Fibroblast of the aortic adventitia (primary cell): ENCODE data around the gene STK24. TPM values are rescaled to one million over a fixed set of nuclear protein-coding genes. Genes with fewer than 3 reads are reported as not detected.
A peak's percentile ranks its signal among the peaks of the same experiment; 100 is the strongest.

Experiments
- DNase-seq: peaks from one replicate; pipeline ENCODE4 v3.0.0-alpha.2; 2010; ENCODE audit warnings: low read depth
- H3K4me3 ChIP-seq: 2 replicates; pipeline ENCODE4 v1.5.1; 2011; ENCODE audit warnings: low read depth, mild to moderate bottlenecking, control low read depth, low read length, moderate library complexity
- CTCF ChIP-seq: IDR thresholded peaks from 2 replicates; pipeline ENCODE4 v1.5.1; 2011; ENCODE audit warnings: mild to moderate bottlenecking, low read length, control low read depth, inconsistent platforms; ENCODE audit not compliant: insufficient read depth
- total RNA-seq: library from RNA; depleted of rRNA; stranded (reverse); fragments of >200 nt; gene quantifications from 2 replicates; pipeline ENCODE4 v1.2.3, GENCODE V29; 2012; ENCODE audit warnings: low replicate concordance

Gene STK24
- total RNA-seq, 1 donor, result 64.0 TPM

DNA sequence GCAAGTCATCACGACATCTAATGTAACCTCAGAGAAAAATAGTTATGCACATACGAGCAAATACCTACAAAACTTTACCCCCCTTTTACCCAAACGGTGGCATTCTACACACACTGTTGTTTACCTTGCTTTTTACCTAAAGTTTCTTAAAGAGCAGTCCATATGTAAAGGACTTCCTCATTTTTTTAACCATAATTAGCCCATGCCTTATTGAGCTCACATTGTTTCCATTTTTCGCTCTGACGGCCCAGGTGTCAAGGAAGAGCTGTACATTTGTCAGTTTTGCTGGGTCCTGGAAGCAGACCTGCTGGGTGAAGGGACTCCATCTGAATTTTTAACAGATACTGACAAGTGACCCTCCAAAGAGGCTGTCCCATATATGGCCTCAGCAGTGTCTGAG is 89.4 kb downstream of the STK24 start:
- no peak overlapping the region for H3K4me3 ChIP-seq
- DNase-seq, result no peak
- TF ChIP-seq CTCF, result no peak

DNA sequence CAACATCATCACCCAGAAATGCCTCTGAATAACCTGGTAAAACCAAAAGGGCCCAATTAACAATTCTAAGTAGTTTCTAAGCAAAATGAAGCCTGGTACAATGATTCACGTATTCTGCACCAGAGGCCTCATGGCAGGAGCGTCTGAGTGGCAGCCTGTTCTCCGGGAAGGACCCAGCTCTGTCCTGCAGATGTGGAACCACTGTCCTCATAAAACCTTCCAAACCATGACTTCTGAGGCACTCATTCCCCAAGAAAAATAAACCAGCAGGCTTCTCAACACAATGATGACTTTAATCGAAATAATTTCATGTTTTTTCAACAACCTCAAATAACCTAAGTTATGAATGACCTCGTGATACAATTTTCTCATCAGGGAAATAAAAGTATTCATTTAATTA is 89.9 kb downstream of the STK24 start:
- no peak for TF ChIP-seq CTCF
- DNase-seq, result no peak
- H3K4me3 ChIP-seq, result no peak overlapping the region

- no peak for DNase-seq
- no peak for TF ChIP-seq CTCF
- H3K4me3 ChIP-seq, result no peak overlapping the region
These were observed 90.5 kb downstream of the STK24 start for GRCh38 chr13:98486412-98486811.

- no peak overlapping the region for H3K4me3 ChIP-seq
- TF ChIP-seq CTCF, result no peak
- no peak for DNase-seq
These were observed 91.3 kb downstream of the STK24 start for GRCh38 chr13:98485561-98485960.

DNA sequence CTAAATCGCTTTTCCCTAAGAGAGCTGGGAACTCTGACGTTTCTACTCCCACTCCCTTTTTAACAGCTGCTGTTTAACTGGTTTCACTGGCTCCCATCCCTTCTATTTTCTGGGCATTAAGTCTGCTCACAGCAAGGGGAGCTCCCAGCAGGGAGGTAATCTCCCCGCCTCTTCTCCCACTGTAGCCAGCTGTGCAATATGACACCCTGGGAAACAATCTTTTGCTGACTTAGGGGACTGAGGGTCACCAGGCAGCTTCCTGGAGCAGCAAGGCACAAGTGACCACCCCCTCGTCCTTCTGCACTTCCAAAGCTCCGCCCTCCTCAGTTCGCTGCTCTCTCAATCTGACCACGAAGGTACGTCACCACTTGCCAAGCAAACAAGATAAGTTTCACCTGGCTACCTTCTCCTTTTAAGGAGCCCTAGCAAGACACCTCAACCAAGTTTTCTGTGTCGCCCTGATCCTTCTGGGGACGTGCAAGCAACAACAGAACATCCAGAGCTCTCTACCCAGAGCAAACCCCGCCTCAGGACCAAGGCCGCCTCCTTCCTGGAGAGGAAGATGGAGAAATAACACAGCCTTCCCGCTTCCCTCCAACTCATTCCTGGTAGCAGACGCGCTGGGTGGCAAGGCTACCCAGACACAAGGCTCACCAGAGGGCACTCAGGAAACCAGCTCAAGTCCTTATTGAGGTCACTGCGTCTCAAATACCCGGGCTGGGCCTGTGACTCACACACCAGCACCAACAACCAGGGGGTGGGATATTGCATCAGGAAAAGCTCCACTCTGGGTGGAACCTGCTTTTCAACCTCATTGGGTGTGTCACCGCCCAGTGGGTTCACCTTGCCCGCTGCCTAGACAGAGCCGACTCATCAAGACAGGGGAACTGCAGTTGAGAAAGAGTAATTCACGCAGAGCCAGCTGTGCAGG is 92.4 kb downstream of the STK24 start:
- peak; percentile 90 for DNase-seq
- peak; percentile 11 for TF ChIP-seq CTCF
- peak overlapping the region; percentile 41 for H3K4me3 ChIP-seq

GRCh38 chr13:98483601-98484288 is 93.2 kb downstream of the STK24 start:
- no peak overlapping the region for H3K4me3 ChIP-seq

More at GRCh38 chr13:98483601-98484288, 93.2 kb downstream of the STK24 start:
- no peak for DNase-seq
- no peak for TF ChIP-seq CTCF
